ENCODE results near the gene MRPL4.

DNA sequence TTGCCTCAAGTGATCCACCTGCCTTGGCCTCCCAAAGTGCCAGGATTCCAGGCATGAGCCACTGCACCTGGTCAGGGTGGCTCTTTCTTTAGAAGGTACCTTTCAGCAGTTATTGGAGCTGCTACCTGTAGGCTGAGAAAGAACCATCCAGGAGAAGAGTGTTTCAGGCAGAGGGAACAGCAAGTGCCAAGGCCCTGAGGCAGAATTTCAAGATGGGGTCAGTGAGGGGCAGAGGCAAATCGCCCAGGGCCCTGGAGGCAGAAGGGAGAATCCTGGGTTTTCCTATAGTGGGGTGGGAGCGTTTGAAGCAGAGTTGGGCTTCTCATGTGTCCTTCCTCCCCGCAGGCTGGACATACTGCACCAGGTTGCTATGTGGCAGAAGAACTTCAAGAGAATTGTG, 2.2 kb downstream of the MRPL4 start:
- TF ChIP-seq, protein P1, sequence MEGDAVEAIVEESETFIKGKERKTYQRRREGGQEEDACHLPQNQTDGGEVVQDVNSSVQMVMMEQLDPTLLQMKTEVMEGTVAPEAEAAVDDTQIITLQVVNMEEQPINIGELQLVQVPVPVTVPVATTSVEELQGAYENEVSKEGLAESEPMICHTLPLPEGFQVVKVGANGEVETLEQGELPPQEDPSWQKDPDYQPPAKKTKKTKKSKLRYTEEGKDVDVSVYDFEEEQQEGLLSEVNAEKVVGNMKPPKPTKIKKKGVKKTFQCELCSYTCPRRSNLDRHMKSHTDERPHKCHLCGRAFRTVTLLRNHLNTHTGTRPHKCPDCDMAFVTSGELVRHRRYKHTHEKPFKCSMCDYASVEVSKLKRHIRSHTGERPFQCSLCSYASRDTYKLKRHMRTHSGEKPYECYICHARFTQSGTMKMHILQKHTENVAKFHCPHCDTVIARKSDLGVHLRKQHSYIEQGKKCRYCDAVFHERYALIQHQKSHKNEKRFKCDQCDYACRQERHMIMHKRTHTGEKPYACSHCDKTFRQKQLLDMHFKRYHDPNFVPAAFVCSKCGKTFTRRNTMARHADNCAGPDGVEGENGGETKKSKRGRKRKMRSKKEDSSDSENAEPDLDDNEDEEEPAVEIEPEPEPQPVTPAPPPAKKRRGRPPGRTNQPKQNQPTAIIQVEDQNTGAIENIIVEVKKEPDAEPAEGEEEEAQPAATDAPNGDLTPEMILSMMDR (conservative IDR thresholded peaks at IDR 0.05; ENCODE audit: low read length): no peak
- no peak for TF ChIP-seq EZH2phosphoT487 (IDR thresholded peaks at IDR 0.05; ENCODE audit: borderline replicate concordance, low read depth, low read length)
